ENCODE results near the gene SLC38A9.
"Not testable (repeated sequence)": the region's sequence is repeated elsewhere in the genome, so short reads cannot be mapped to it uniquely, and the experiment has no call there.

The SLC38A9 gene

DNA sequence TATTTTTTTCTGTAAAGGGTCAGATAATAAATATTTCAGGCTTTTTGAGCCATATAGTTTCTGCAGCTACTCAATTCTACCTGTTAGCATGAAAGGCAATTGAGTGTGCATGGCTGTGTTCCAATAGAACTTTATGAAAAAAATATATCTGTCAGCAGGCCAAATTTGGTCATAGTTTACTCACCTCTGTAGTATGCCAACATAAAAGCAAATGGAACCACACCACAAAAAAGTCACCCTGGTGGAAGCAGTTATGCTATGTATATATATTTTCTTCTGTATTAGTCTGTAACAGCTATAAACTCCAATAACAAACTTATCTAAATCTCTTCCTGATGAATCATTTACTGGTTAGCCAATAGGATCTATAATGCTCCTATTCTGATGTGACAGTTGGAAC lies 3.4 kb downstream of the SLC38A9 start:
- TF ChIP-seq, protein P1, sequence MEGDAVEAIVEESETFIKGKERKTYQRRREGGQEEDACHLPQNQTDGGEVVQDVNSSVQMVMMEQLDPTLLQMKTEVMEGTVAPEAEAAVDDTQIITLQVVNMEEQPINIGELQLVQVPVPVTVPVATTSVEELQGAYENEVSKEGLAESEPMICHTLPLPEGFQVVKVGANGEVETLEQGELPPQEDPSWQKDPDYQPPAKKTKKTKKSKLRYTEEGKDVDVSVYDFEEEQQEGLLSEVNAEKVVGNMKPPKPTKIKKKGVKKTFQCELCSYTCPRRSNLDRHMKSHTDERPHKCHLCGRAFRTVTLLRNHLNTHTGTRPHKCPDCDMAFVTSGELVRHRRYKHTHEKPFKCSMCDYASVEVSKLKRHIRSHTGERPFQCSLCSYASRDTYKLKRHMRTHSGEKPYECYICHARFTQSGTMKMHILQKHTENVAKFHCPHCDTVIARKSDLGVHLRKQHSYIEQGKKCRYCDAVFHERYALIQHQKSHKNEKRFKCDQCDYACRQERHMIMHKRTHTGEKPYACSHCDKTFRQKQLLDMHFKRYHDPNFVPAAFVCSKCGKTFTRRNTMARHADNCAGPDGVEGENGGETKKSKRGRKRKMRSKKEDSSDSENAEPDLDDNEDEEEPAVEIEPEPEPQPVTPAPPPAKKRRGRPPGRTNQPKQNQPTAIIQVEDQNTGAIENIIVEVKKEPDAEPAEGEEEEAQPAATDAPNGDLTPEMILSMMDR (IDR thresholded peaks at IDR 0.05; ENCODE audit: low read depth, low read length, missing control alignments): no peak

DNA sequence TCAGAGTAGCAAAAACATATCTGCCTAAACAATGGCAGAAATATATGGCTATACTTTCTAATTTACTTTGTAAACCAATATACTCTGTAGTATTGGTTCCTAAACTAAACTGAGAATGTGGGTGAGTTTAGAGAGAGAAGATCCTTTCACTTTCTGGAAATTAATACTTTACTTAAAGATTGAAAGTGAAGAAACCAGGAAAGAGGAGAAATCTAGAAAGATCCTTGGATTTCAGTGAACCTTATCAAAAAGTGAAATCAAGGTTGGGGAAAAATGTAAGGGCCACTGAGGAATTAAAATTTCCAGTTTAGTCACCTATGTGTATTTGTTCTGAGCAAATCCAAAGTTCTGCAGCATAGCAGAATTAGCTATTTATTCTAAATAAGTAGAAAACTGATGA lies 5.9 kb downstream of the SLC38A9 start:
- TF ChIP-seq, protein P1 (IDR thresholded peaks at IDR 0.05; ENCODE audit: low read depth, low read length, missing control alignments): no peak
- no peak for DNase-seq (ENCODE audit: low read depth)
- no peak overlapping the region for H3K4me3 ChIP-seq (ENCODE audit: low read depth, low read length)

More for the DNA sequence above, 3.4 kb downstream of the SLC38A9 start:
- no peak overlapping the region for H3K4me3 ChIP-seq (ENCODE audit: low read depth, low read length)
- DNase-seq (ENCODE audit: low read depth): no peak

DNA sequence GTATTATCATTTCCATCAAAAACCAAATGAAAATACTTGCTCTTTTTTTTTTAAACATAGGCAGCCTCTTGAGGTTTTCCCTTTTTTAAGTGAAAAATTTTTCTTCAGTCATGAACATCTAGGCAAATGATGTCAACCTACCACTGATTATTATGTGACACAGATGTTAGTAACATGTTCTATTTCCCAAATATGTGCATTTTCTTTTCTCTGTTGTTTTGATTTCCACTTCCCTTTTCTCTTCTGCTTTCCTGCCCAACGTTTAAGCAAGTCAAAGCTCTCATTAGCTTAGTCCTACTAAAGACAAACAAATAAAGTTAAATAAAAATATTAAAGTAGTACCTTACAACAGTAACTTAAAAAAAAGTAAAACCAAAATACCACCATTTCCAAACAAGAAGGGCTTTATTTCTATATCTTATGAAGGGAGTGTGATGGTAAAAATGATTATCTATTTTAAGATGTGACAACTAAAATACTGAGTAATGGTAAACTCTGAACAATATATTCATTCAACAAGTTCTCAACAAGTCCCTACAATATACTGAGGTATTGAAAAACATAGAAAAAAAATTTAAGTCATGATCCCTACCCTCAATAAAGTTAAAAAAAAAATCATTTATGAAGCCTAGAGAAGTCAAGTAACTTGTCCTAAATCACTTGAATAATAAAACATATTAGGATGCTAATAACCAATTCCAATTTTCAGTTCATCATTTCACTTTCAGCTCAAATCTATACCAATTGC lies 9.4 kb downstream of the SLC38A9 start:
- TF ChIP-seq, protein P1 (IDR thresholded peaks at IDR 0.05; ENCODE audit: low read depth, low read length, missing control alignments): no peak
- no peak for DNase-seq (ENCODE audit: low read depth)
- H3K4me3 ChIP-seq (ENCODE audit: low read depth, low read length): no peak overlapping the region

DNA sequence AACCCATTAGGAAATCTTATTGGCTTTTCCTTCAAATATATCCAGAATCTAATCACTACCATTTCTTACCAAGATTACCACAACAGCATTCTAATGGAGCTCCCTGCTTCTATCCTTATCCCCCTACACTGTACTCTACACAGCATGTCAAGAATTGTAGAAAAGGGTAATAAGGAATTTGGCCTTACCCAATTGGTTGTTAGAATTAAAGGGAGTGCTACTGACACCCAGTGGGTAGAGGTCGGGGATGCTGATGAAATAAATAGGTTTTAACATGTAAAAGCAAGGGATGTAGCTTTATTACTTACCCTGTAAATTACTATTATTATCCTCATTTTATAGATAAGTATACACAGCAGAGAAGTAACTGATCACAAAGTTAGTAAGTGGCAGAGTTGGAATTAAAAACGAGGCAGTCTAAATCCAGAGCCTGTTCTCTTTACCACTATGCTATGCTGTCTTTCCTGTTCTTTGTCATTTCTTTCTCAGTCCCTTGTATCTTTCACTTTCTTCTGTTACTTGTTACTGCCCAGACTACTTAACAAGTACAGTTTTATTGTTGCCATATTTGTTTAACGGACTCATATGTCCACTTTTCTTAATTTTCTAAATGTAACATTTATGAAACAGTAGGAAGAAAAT lies 10.5 kb downstream of the SLC38A9 start:
- H3K4me3 ChIP-seq (ENCODE audit: low read depth, low read length): no peak overlapping the region
- TF ChIP-seq, protein P1 (IDR thresholded peaks at IDR 0.05; ENCODE audit: low read depth, low read length, missing control alignments): no peak
- no peak for DNase-seq (ENCODE audit: low read depth)

DNA sequence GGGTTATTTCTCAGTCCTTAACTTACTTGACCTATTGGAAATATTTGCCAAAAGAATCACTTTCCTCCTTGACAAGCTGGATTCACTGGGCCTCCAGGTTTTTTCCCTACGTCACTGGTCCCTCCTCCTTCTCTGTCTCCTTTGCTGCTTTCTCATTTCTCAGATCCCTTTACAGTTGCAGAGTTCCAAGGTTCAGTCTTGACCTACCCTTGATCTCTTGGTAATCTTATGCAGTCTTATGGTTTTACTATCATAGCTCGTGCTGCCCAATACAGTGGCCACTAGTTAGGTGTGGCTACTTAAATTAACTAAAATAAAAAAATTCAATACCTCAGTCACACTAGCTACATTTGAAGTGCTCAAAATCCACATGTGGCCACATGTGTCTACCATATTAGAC lies 11.4 kb downstream of the SLC38A9 start:
- H3K4me3 ChIP-seq (ENCODE audit: low read depth, low read length): no peak overlapping the region
- TF ChIP-seq, protein P1 (IDR thresholded peaks at IDR 0.05; ENCODE audit: low read depth, low read length, missing control alignments): no peak
- DNase-seq (ENCODE audit: low read depth): no peak

DNA sequence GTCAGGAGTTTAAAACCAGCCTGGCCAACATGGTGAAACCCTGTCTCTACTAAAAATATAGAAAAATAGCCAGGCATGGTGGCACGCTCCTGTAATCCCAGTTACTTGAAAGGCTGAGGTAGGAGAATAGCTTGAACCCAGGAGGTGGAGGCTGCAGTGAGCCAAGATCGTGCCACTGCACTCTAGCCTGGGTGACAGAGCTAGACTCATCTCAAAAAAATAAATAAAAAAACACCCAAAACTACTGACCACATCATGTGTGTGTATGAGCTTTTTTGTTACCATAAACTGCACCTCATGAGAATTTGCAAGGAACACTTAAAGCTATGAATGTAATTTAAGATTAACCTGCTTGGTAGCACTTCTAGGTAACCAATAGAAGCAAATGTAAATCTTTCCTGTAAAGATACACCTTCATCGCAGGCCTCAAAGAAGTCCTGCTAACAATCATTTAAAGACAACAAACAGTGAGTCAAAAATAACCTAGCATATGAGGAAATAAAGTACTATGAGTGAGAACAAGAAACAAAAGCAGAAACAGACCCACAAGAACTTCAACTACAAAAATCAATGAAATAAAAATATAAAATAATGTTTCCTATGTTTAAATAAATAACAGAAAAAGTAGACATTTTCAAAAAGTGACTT lies 13.0 kb downstream of the SLC38A9 start:
- TF ChIP-seq, protein P1 (IDR thresholded peaks at IDR 0.05; ENCODE audit: low read depth, low read length, missing control alignments): no peak
- no peak for DNase-seq (ENCODE audit: low read depth)
- H3K4me3 ChIP-seq (ENCODE audit: low read depth, low read length): no peak overlapping the region

DNA sequence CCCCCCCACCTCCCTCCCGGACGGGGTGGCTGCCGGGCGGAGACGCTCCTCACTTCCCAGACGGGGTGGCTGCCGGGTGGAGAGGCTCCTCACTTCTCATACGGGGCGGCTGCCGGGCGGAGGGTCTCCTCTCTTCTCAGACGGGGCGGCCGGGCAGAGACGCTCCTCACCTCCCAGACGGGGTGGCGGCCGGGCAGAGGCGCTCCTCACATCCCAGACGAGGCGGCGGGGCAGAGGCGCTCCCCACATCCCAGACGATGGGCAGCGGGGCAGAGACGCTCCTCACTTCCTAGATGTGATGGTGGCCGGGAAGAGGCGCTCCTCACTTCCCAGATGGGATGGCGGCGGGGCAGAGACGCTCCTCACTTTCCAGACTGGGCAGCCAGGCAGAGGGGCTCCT lies 15.4 kb downstream of the SLC38A9 start:
- DNase-seq (ENCODE audit: low read depth); H3K4me3 ChIP-seq (ENCODE audit: low read depth, low read length): not testable (repeated sequence)
